ENCODE results near the gene FAM107A.

GRCh38 chr3:58608648-58609047 lies 31.5 kb upstream of the FAM107A start:
- TF ChIP-seq CTCF (conservative IDR thresholded peaks at IDR 0.05; ENCODE audit: low read length) (no peak), EZH2phosphoT487 (IDR thresholded peaks at IDR 0.05; ENCODE audit: borderline replicate concordance) (no peak)

All from Loucy (cell line).